ENCODE results near the gene SEMA3F.

SEMA3F gene

GRCh38 chr3:50156549-50157493, 1.7 kb downstream of the SEMA3F start:
- DNase-seq (ENCODE audit: low read depth), result no peak

GRCh38 chr3:50157827-50158529, 2.9 kb downstream of the SEMA3F start:
- no peak for DNase-seq (ENCODE audit: low read depth)

GRCh38 chr3:50158530-50159146, 3.5 kb downstream of the SEMA3F start:
- no peak for DNase-seq (ENCODE audit: low read depth)

DNA sequence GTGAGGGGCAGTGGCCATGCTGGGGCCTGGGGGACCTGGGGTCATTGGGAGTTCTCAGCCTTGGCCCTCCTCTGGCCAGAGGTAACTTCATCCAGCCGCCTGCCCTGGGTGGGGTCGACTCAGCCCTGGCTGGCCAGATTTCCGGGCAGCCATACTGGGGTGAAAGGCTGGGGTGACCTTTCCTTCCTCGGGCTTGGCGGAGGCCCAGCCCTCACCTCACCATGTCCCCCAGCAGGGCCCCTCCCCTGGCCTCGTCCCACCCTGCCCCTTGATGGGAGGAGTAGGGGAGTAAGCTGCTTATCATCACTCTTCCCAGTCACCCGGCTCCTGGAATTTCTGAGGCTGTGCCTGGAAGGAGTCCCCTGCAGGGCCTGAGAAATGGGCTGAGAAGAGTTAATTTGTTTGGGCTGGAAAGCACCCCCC, 5.4 kb downstream of the SEMA3F start:
- no peak for DNase-seq (ENCODE audit: low read depth)

DNA sequence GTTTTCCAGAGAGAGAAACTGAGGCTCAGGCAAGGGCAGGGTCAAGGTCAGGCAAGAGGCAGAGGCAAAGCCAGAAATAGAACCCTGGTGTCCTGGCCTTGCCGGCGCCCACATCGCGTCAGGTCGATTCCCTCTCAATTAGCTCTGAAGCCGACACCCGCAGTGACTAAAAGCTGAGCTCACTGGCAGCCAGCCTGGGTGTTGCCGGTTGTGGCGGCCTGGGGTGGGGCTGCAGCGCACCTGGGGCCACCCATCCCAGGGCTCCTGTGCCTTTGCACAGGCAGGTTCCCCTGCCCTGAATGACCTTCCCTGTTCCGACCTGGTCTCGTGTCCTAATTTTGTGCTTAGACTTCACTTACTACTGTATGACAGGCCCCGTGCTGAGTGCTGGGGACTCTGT, 6.2 kb downstream of the SEMA3F start:
- no peak for DNase-seq (ENCODE audit: low read depth)

DNA sequence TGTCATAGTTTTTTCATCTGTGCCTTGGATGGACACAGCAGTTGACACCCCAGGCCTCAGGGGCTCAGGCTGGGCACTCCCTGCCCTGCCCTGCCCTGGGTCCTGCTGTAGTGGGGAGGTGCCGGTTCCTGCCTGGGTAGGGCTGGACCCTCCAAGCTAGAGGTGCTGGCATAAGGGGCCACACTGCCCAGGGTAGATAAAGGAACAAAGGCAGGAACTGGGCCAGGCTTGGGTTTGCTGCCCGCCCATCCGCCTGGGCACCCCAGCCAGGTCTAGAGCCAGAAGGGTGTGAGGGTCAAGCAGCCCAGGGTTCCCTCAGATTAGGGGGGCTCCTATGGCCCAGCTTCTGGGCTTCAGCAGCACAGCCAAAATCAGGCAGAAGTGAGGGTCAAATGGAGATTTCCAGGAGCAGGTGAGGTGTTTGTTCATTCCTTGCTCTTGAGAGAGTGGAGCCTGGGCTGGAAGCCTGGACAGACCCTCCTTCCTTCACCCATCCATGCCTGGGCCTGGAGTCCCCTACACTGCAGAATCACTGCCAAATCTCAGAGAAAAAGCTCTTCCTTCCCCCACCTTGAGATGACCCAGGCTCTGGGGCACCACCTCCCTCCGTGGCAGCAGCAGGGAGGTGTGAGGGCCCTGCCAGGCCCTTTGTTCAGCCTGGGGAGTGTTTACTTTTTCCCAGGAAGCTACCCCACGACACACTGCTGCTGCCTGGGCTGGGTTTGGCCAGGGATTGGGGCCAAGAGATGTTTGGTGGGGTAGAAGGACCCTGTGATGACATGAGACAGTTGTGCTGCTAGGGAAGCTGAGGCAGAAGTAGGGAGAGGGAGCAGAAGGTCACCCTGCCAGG, 7.1 kb downstream of the SEMA3F start:
- DNase-seq (ENCODE audit: low read depth), result no peak

GRCh38 chr3:50163572-50164455, 8.7 kb downstream of the SEMA3F start:
- no peak for DNase-seq (ENCODE audit: low read depth)

DNA sequence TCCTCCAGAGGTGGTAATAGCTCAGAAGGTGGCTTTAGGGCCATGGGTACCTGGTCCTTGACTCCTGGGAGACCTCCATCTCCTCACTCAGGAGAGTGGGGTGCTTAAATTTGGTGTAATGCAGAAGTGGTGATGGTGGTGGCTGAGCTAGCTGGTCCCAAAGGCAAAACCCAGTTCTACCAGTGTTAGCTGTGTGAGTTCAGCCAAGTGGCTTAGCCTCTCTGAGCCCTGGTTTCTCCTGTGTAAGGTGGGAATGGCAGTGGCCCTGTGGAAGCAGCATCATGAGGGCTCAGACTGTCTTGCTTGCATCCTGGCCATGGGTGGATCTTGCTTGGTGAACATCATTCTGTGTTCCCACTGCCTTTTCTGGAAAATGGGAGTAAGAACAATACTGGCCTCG, 9.4 kb downstream of the SEMA3F start:
- no peak for DNase-seq (ENCODE audit: low read depth)

DNA sequence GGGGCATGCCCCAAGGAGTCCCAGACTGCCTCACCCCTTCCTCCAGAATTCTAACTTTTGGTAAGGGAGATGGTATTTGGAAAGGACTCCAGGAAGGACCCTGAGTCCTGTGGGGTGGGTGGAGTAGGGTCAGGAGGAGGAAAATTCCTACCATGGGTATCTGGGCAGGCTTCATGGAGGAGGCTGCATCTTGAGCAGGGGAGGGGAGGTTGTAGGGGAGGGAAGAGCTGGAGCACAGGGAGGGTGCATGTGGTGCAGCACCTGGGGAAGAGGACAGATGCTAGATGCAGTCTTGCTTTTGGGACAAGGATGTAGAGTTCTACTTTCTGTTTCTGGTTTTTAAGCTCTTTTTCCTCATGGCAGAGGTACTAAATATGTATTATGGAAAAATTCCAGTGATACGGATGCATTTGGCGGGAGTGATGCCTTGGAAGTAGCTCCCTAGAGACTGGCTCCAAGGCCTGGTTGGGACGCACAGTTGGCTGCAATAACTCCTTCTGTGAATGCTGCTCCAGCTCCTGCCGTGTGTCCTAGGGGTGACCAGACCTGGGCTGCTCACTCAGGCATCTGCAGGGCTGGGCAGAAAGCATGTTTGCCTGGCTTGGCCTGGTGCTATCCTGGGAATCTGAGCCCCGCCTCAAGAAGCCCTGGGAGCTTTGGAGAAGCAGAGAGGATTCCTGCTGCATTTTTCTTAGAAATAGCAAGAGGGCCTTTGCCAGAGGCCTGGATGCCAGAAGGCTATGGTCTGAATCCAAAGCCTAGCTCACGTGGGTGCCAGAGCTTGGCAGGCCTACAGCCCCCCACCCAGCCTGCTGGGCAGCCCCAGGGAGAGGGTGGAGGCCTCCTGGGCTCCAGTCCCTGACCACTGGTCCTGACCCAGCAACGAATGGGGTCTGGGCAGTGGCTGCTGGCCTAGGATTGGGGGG, 10.1 kb downstream of the SEMA3F start:
- no peak for DNase-seq (ENCODE audit: low read depth)

- DNase-seq (ENCODE audit: low read depth), result no peak
Observed at GRCh38 chr3:50165910-50166538, 10.9 kb downstream of the SEMA3F start.

DNA sequence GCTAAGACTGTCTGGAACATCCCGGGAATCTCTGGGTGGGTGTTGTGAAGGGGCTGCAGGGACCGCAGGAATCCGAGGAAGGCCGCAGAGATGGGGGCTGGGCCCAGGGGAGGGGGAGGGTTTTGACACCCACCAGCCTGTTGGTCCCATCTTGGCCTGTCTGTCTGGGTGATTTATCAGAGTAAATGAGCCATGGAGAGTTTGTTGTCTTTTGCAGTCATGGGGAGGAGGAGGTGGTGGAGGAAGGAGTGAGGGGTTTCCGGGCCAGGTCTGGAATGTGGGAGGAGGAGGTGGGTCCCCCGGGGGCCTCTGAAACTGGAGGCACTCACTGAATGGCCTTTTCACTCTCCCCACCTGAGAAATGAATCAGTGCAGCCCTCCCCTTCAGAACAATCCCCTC, 11.5 kb downstream of the SEMA3F start:
- no peak for DNase-seq (ENCODE audit: low read depth)

- no peak for DNase-seq (ENCODE audit: low read depth)
Observed at GRCh38 chr3:50167069-50167840, 12.1 kb downstream of the SEMA3F start.

DNA sequence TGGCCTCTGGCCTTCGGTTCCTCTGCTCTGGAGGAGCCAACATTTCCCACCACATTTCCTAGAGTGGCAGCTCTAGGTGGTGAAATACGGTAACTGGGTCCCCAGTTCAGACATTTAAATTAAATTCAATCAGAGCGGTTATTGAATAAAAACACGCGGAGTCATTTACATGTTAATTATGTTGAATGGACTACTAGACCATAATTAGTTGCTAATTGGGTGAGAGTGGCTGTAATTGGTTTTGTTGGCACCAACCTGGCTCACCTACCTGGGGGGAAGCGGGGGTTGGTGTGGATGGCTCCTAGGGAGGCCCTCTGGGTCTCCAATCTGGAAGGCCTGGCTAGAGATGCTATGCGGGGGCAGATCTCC, 12.7 kb downstream of the SEMA3F start:
- no peak for DNase-seq (ENCODE audit: low read depth)

DNA sequence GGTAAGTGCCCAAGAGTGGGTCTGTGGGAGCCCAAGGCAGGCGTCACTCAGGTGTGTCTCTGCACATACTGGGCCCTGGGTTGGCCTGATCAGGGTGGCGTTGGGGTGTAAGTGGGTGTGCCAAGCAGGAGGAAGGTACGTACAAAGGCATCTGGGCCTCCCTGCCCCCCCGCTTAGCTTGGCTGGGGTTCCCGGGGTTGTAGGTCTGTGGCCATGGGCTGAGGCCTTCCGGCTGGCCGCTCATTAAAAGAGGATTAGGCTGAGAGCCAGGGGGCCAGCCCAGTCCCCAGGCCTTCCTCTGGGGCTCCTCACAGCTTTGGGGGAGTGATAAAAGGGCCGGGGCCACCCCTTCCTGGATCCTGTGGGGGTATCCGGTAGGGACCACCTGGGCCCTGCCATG, 13.3 kb downstream of the SEMA3F start:
- DNase-seq (ENCODE audit: low read depth), result no peak

DNA sequence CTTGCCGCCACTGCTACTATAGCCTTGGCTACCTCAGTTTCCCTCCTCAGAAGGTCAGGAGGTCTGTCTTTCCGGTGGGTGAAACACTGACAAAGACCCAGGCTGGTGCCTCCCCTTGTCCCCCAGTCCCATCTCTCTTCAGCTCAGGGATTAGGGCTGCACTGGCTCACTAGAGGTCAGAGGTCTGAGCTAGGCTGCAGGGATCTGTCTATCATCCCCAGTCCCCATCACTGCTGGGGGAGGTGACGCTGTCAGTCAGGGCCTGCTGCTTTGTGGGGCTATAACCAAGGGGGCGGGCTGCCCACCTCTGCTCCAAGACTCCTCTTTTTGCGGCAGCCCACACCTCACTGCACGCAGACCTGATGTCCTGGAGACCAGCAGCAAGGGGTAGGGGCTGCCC, 13.7 kb downstream of the SEMA3F start:
- no peak for DNase-seq (ENCODE audit: low read depth)

DNA sequence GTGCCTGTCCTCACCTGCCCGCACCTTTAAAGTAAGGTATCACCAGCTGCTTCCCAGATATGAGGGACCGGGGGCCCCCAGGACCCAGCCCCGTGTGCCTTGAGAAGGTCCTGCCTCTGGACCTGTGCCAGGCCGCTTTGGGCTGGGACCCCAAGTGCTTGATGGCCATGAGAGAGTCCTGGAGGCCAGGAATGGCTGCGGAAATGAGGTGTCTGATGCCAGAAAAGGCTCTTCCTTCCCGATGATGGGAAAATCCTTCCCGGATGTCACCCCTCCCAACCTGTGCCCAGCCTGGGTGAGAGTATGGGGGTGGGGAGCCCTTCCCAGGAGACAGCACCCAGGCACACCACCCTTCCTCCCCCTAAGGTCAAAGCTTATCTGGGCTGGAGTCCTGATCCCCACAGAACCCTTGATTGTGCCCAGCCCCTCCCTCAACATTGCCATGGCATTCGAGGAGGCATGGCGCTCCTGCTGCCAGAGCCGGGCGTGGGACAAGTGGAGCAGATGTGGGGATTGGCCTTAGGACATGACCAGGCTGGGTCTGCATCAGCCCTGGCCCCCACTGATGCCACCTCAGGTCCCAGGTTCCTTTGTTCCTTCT, 14.2 kb downstream of the SEMA3F start:
- DNase-seq (ENCODE audit: low read depth), result no peak

DNA sequence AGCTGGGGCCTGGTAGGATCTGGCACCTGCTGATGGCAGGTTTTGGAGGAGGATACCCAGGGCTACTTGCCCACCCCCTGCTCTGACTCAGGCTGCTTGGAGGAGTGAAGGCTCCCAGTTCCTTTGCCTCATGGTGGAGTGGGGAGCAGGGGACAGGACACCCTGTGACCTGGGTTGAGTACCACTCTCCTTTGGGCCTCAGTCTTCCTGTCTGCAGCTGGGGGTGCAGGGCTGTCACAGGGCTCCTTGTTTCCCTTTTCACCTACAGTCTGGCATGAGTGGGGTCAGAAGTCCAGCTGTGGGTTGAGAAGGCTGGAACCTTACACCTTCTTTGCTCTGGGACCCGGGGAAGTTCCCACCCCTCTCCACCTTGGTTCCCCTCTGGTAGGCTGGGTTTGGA, 14.7 kb downstream of the SEMA3F start:
- DNase-seq (ENCODE audit: low read depth), result no peak

GRCh38 chr3:50170689-50171088, 15.6 kb downstream of the SEMA3F start:
- no peak for DNase-seq (ENCODE audit: low read depth)
